DMS53 treated with DMSO at 0.1 percent for 48 hours (cell line): ENCODE data around the gene TRAM2.

Experiments
- DNase-seq: peaks from one replicate; lab custom pipeline; 2025; ENCODE audit not compliant: unreplicated experiment; lab: John Stamatoyannopoulos, UW

Gene TRAM2

GRCh38 chr6:52511572-52512151, 65.2 kb downstream of the TRAM2 start:
- no peak for DNase-seq

- DNase-seq = no peak
Observed at GRCh38 chr6:52511163-52511562, 65.7 kb downstream of the TRAM2 start.

DNA sequence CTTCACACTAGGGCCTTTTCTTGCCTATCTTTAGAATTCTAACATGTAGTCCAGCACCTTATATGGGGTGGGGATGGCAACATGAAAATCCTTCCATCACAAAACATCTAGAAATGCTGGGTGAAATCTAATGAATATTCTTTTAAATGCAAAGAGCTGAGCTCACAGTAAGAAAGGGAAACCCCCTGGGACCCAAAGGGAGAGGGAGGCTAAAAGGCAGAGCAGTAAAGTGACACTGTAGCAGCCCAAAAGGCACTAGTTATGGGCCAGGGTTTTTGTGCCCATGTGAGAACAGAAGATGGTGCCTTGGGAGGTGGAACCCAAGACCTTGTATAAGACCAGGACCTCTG, 66.7 kb downstream of the TRAM2 start:
- DNase-seq = no peak

DNA sequence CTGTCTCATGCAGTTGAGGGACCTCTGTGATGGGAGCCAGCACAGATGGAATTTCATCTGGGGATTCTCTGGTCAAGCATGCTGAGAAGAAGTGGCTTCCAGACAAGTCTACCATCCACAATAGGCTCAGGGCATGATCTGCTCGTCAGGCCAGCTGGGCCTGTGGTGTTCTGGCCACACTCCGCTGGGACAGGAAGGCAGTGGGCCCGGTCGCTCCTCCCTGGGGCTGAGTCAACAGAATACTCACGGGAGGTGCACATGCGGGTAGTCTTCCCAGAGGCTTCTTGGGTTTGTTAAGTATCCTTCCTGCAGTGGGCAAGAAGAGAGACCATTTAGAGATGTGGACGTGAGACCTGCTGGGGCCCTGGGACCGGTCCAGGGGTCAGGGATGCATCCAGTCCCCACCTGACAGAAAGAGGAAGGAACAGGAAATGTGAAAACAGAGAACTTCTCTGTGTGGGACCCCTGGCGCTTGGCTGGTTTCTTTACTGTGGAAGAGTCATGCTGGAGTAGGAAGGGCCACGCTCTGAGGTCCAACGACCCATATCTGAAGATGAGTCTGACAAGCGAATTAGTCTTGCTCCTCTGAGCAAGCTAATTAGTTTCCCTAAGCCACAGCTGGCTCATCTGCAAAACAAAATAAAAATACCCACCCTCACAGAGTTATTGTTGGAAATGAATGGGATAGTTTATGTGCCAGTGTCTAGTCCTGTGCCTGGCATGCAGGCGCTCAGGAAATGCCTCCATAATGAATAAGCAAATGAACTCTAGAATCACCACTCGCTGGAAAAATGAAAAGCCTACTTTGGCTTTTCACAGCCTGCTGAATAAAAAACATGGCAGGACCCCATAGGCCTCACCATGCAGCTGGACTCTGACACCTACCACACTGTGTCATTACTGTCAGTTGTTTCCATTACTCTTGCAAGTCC, 67.3 kb downstream of the TRAM2 start:
- no peak for DNase-seq

DNA sequence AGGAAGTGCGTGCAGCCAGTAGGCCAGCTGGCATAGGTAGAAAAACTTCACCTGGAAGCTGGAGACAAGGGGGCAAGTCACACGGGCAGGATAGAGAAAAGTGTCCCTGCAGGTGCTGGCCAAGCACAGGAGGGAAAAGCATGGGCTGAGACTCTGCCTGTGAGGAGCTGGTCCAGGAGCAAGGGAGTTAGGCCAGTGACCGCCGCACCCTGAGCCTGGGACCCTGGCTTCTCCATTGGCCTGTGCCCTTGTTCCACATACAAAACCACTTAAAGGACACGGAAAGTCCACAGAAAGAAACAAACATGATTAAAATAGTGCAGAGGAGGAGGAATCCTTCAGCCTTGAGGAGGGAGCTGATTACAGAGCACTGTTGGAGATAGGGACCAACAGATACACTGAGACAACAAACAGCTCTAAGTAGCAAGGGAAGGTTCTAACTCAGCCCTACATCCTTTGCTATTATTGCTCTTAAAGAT, 68.6 kb downstream of the TRAM2 start:
- no peak for DNase-seq

GRCh38 chr6:52507557-52508260, 69.2 kb downstream of the TRAM2 start:
- no peak for DNase-seq

- DNase-seq = no peak
Observed at GRCh38 chr6:52506476-52506875, 70.4 kb downstream of the TRAM2 start.

- DNase-seq = no peak
Observed at GRCh38 chr6:52505726-52506409, 71.0 kb downstream of the TRAM2 start.

- DNase-seq = no peak
Observed at GRCh38 chr6:52504782-52505136, 72.1 kb downstream of the TRAM2 start.

GRCh38 chr6:52503851-52504781, 72.7 kb downstream of the TRAM2 start:
- peak; percentile 87 for DNase-seq

GRCh38 chr6:52503323-52503747, 73.5 kb downstream of the TRAM2 start:
- DNase-seq = peak; percentile 29

DNA sequence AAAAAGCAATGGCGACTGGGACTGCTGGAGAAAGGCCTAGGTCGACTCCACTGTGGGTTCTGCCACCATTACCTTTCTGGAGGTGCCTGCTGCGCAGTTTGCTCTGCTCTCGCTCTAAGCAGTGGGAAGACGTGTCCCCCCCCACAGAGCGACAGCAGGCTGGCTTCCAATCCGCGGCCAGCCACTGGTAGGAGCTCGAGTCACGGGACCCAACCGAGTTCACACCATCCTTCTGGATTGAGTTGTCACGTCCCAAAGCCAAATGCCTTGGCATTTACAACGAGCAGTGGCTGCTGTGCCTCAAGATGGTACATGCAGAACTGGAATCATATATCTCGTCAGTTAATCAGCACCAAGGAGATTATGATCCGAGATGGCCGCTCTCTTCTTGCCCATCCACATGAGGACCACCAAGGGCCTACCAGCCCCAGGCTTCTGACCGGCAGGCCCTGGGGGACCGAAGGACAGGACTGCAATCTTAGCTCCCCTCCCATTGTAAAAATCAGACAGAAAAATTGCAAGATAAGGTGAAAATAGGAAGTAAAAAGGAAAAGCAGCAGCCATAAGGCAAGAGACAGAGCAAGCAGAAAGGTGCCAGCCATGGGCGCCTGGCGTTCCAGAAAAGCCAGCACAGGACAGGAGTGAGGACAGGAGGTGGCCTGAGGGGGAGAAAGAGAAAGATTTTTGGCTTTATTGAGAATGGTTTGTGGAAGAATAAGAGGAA, 74.4 kb downstream of the TRAM2 start:
- DNase-seq = no peak

- no peak for DNase-seq
Observed at GRCh38 chr6:52500238-52501129, 76.4 kb downstream of the TRAM2 start.

- DNase-seq = no peak
Observed at GRCh38 chr6:52499681-52500236, 77.1 kb downstream of the TRAM2 start.

DNA sequence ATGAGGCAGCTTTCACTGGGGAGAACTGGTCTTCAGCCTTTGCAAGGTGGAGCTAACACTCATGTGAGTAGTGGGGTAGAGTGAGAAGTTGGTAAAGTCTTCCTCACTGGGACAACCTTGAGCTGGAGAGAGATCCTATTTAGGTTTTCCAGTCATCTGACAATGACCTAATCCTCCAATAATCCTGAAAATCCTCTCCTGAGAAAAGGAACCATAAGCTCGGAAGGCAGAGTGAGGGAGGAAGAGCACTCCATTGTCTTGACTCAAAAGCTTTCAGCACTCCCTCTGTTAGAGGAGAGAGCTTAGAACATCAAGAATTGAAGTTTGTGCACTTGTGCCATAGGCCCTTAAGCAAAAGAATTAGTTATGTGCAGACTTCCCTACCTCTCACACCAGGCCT, 77.8 kb downstream of the TRAM2 start:
- DNase-seq = no peak

- no peak for DNase-seq
Observed at GRCh38 chr6:52498538-52499017, 78.3 kb downstream of the TRAM2 start.

- DNase-seq = no peak
Observed at GRCh38 chr6:52497652-52498408, 79.0 kb downstream of the TRAM2 start.
